DOHH2 (cell line): ENCODE measurements around the gene FAM81A.

Source experiments
- H3F3A ChIP-seq: fragments of 200-600 bp; sonication (generic), shearing (Covaris generic); 2 replicates; pipeline ENCODE4 v1.6.0; 2016; ENCODE audit warnings: antibody characterized with exemption, mild to moderate bottlenecking; ENCODE audit not compliant: control insufficient read depth, insufficient read depth
- H3K27ac ChIP-seq: fragments of 200-600 bp; sonication (generic); 2 replicates; pipeline ENCODE4 v1.5.1; 2014; ENCODE audit warnings: low read depth, mild to moderate bottlenecking, low read length, moderate library complexity
- H3K27me3 ChIP-seq: fragments of 200-600 bp; sonication (generic); 2 replicates; pipeline ENCODE4 v1.6.1; 2014; ENCODE audit warnings: mild to moderate bottlenecking, low read length, mixed read lengths; ENCODE audit not compliant: control insufficient read depth
- H3K36me3 ChIP-seq: fragments of 200-600 bp; sonication (generic); 2 replicates; pipeline ENCODE4 v1.6.1; 2014; ENCODE audit warnings: mild to moderate bottlenecking, low read length, moderate library complexity, mixed read lengths; ENCODE audit not compliant: control insufficient read depth
- H3K4me1 ChIP-seq: fragments of 200-600 bp; sonication (generic); 2 replicates; pipeline ENCODE4 v1.6.1; 2014; ENCODE audit warnings: mild to moderate bottlenecking, low read length, mixed read lengths; ENCODE audit not compliant: control insufficient read depth
- H3K4me2 ChIP-seq: fragments of 200-600 bp; sonication (generic); 2 replicates; pipeline ENCODE4 v1.6.0; 2014; ENCODE audit warnings: mild to moderate bottlenecking, low read length, moderate library complexity
- H3K4me3 ChIP-seq: fragments of 200-600 bp; sonication (generic); 2 replicates; pipeline ENCODE4 v1.5.1; 2014; ENCODE audit warnings: mild to moderate bottlenecking, low read length, mixed read lengths
- H3K79me2 ChIP-seq: fragments of 200-600 bp; sonication (generic); 2 replicates; pipeline ENCODE4 v1.6.1; 2014; ENCODE audit warnings: mild to moderate bottlenecking, low read length, mixed read lengths; ENCODE audit not compliant: control insufficient read depth
- H3K9me2 ChIP-seq: fragments of 200-600 bp; sonication (generic); replicated peaks from 2 replicates; pipeline ENCODE4 v1.6.1; 2014; ENCODE audit warnings: mild to moderate bottlenecking, low read length, mixed read lengths; ENCODE audit not compliant: control insufficient read depth
- H3K9me3 ChIP-seq: fragments of 200-600 bp; sonication (generic); 2 replicates; pipeline ENCODE4 v1.6.1; 2014; ENCODE audit warnings: antibody characterized with exemption, low read length, mixed read lengths; ENCODE audit not compliant: control insufficient read depth, insufficient read depth
- H4K20me1 ChIP-seq: fragments of 200-600 bp; sonication (generic); 2 replicates; pipeline ENCODE4 v1.6.0; 2014; ENCODE audit warnings: low read depth, mild to moderate bottlenecking, antibody characterized with exemption, low read length, moderate library complexity; ENCODE audit not compliant: control insufficient read depth, insufficient read depth
- CTCF ChIP-seq: fragments of 200-600 bp; sonication (generic); IDR thresholded peaks from one replicate; pipeline ENCODE4 v1.5.1; 2014; ENCODE audit warnings: antibody characterized with exemption, mild to moderate bottlenecking, low read depth, low read length; ENCODE audit not compliant: poor library complexity, severe bottlenecking
- EZH2phosphoT487 ChIP-seq: fragments of 200-600 bp; sonication (generic); IDR thresholded peaks from 2 replicates; pipeline ENCODE4 v1.6.1; 2017; ENCODE audit warnings: borderline replicate concordance, mild to moderate bottlenecking, antibody characterized with exemption, low read length, moderate library complexity, mixed read lengths

FAM81A gene

GRCh38 chr15:59401824-59402569 is 36.0 kb upstream of the FAM81A start:
- Histone ChIP-seq H3K9me3 (no peaks in the 10 kb centered on the region), H3K9me2 (no peaks in the 10 kb centered on the region), H3K79me2 (no peaks in the 10 kb centered on the region), H3K27ac (0 out of 2 replicates have a peak overlapping the region, but pooled peaks have one; percentile 3), H3K4me2 (peak overlapping the region; percentile 93), H4K20me1 (no peaks in the 10 kb centered on the region), H3K27me3 (no peaks in the 10 kb centered on the region), H3F3A (peaks cover 33% of the 10 kb centered on the region), H3K4me1 (peaks cover 96% of the 10 kb centered on the region), H3K4me3 (peak overlapping the region; percentile 22; the same call in 1 of the 2 replicates), H3K36me3 (no peaks in the 10 kb centered on the region; the same call in 1 of the 2 replicates)
- no peak for TF ChIP-seq EZH2phosphoT487
- TF ChIP-seq CTCF = no peak

- H3K9me2 ChIP-seq = no peaks in the 10 kb centered on the region
- H3K79me2 ChIP-seq = peaks cover 4% of the 10 kb centered on the region; the same call in 1 of the 2 replicates
- H3K4me1 ChIP-seq = peaks cover 92% of the 10 kb centered on the region
- peaks cover 23% of the 10 kb centered on the region for H3F3A ChIP-seq
- no peaks in the 10 kb centered on the region for H3K27me3 ChIP-seq
- no peaks in the 10 kb centered on the region; the same call in 1 of the 2 replicates for H3K36me3 ChIP-seq
- H4K20me1 ChIP-seq = no peaks in the 10 kb centered on the region
- H3K4me3 ChIP-seq = no peak overlapping the region
- TF ChIP-seq EZH2phosphoT487 (no peak), CTCF (no peak)
- peak overlapping the region; percentile 67 for H3K4me2 ChIP-seq
- no peaks in the 10 kb centered on the region for H3K9me3 ChIP-seq
- peak overlapping the region; percentile 82 for H3K27ac ChIP-seq
These were observed 32.9 kb upstream of the FAM81A start for GRCh38 chr15:59405079-59405478.

- Histone ChIP-seq H3K79me2 (peaks cover 4% of the 10 kb centered on the region; the same call in 1 of the 2 replicates), H3K9me2 (no peaks in the 10 kb centered on the region), H3K4me2 (peak overlapping the region; percentile 67), H3K4me3 (peak overlapping the region; percentile 57), H3K27me3 (no peaks in the 10 kb centered on the region), H3F3A (peaks cover 35% of the 10 kb centered on the region), H3K9me3 (no peaks in the 10 kb centered on the region), H4K20me1 (no peaks in the 10 kb centered on the region), H3K36me3 (no peaks in the 10 kb centered on the region; the same call in 1 of the 2 replicates), H3K4me1 (peaks cover 92% of the 10 kb centered on the region), H3K27ac (peak overlapping the region; percentile 82)
- TF ChIP-seq EZH2phosphoT487 (no peak), CTCF (no peak)
These were observed 31.5 kb upstream of the FAM81A start for GRCh38 chr15:59406446-59406845.
